Mucosa of rectum (tissue), 2 donors: ENCODE data around the gene TM4SF5.

ENCODE experiments used
- H3K27ac ChIP-seq, 2 donors: one replicate each; pipeline ENCODE4 v1.7.0; 2013; ENCODE audit warnings: inconsistent platforms in 2 of 2, low read depth in 2 of 2, low read length in 2 of 2
- H3K27me3 ChIP-seq, 2 donors: one replicate each; pipeline ENCODE4 v1.7.0; 2013; ENCODE audit warnings: low read length in 2 of 2; ENCODE audit not compliant: control insufficient read depth in 2 of 2, insufficient read depth in 2 of 2
- H3K36me3 ChIP-seq, 2 donors: one replicate each; pipeline ENCODE4 v1.7.0; 2013; ENCODE audit warnings: low read length in 2 of 2; ENCODE audit not compliant: control insufficient read depth in 2 of 2, insufficient read depth in 2 of 2
- H3K4me1 ChIP-seq, 2 donors: one replicate each; pipeline ENCODE4 v1.7.0; 2013; ENCODE audit warnings: low read length in 2 of 2, mild to moderate bottlenecking in 1 of 2; ENCODE audit not compliant: control insufficient read depth in 2 of 2, insufficient read depth in 2 of 2
- H3K4me3 ChIP-seq, 2 donors: one replicate each; pipeline ENCODE4 v1.7.0; 2013; ENCODE audit warnings: low read length in 2 of 2
- H3K9ac ChIP-seq, 2 donors: one replicate each; pipeline ENCODE4 v1.7.0; 2013; ENCODE audit warnings: low read length in 2 of 2, low read depth in 1 of 2, mild to moderate bottlenecking in 1 of 2
- H3K9me3 ChIP-seq, 2 donors: one replicate each; pipeline ENCODE4 v1.7.0; 2013; ENCODE audit warnings: low read length in 2 of 2; ENCODE audit not compliant: control insufficient read depth in 2 of 2
- donor health status: healthy.
- donor health status: Normal muscosa, but diverticular disease.

TM4SF5 gene

GRCh38 chr17:4744999-4745969 lies 26.4 kb upstream of the TM4SF5 start:
- H3K4me3 ChIP-seq = no peak overlapping the region
- H3K9me3 ChIP-seq = no peaks in the 10 kb centered on the region
- peaks cover 0 to 6% of the 10 kb centered on the region in 2 donors for H3K4me1 ChIP-seq
- no peak overlapping the region for H3K9ac ChIP-seq
- H3K27ac ChIP-seq = no peak overlapping the region
- H3K36me3 ChIP-seq = no peaks in the 10 kb centered on the region
- peaks cover 0 to 5% of the 10 kb centered on the region in 2 donors for H3K27me3 ChIP-seq

DNA sequence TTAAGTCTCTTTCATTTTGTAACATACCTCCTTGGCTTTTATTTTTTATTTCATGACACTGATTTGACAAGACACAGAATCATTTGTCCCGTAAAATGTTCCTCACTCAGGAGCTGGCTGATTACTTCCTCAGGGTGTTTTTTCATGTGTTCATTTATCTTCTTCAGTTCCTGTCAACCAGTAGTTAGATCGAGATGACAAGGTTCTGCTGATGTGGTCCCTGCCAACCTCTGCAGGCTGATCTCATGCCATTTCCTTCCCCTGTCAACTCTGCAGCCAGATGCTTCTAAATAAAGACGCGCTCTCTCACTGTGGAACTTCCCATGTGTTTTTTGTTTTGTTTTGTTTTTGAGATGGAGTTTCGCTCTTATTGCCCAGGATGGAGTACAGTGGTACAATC lies 23.8 kb upstream of the TM4SF5 start:
- Histone ChIP-seq H3K9me3 (no peaks in the 10 kb centered on the region), H3K36me3 (no peaks in the 10 kb centered on the region), H3K9ac (no peak overlapping the region), H3K4me1 (peaks cover 0 to 6% of the 10 kb centered on the region in 2 donors), H3K27ac (no peak overlapping the region), H3K27me3 (peaks cover 0 to 5% of the 10 kb centered on the region in 2 donors), H3K4me3 (no peak overlapping the region)

DNA sequence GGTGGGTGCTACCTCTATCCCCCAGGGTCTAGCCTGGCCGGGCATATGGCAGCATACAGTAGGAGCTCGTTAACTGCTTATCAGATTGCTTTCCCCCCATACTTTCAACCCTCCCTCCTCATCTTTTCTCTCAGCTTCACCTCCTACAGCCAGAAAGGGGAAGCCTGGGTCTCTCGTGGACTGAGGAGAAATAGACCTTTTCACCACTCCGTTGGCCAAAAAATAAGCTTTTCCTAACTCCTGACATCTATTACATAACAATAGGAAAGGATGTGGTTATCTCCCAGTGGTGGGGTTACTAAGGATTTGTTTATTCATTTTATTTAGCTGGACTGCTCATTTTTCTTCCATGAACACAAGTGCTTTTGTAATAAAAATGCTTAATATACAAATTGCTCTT lies 23.0 kb upstream of the TM4SF5 start:
- H3K4me1 ChIP-seq = peaks cover 0 to 6% of the 10 kb centered on the region in 2 donors
- H3K36me3 ChIP-seq = no peaks in the 10 kb centered on the region
- peaks cover 2 to 5% of the 10 kb centered on the region in 2 donors for H3K27me3 ChIP-seq
- H3K4me3 ChIP-seq = no peak overlapping the region
- H3K9ac ChIP-seq = no peak overlapping the region
- H3K9me3 ChIP-seq = no peaks in the 10 kb centered on the region
- H3K27ac ChIP-seq = no peak overlapping the region

- Histone ChIP-seq H3K27me3 (peaks cover 0 to 5% of the 10 kb centered on the region in 2 donors), H3K27ac (no peak overlapping the region), H3K4me3 (no peak overlapping the region), H3K4me1 (no peaks in the 10 kb centered on the region), H3K36me3 (no peaks in the 10 kb centered on the region), H3K9me3 (no peaks in the 10 kb centered on the region), H3K9ac (no peak overlapping the region)
These were observed 21.1 kb upstream of the TM4SF5 start for GRCh38 chr17:4750606-4751005.

DNA sequence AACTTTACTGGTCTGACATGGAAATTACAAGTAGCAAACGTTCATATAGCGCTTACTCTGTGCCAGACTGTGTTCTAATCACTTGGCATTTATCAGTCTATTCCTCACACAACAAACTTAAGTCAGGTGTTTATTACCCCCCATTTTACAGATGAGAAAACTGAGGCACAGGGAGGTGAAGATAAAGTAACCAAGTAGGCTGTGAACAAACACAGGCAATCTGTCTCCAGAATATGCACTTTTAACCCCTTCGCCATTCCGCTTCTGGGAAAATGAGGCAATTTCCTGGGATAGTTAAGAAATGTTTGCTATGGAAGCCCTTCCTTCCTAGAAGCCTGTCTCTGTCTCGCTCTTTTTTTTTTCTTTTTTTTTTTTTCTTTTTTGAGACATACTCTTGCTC lies 19.8 kb upstream of the TM4SF5 start:
- peaks cover 0 to 5% of the 10 kb centered on the region in 2 donors for H3K27me3 ChIP-seq
- H3K27ac ChIP-seq = no peak overlapping the region
- no peak overlapping the region for H3K9ac ChIP-seq
- H3K36me3 ChIP-seq = no peaks in the 10 kb centered on the region
- H3K4me1 ChIP-seq = no peaks in the 10 kb centered on the region
- H3K9me3 ChIP-seq = no peaks in the 10 kb centered on the region
- no peak overlapping the region for H3K4me3 ChIP-seq

DNA sequence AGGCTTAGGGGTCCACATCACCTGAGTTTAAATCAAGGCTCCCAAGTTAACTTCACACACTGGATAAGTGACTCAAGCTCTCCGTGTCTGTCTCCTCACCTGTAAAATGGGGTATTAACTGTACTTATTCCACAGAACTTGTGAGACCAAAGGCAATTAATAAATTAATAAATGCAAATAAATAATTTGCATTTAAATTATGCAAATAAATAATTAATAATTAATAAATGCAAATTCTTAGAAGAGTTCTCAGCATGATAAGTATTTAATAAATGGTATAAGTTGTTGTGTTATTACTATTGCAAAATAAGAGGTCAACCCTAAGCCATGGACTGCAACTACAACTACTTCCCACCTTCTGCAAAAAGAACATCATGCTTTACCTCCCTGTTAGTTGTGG lies 18.3 kb upstream of the TM4SF5 start:
- Histone ChIP-seq H3K9ac (no peak overlapping the region), H3K4me3 (no peak overlapping the region), H3K36me3 (no peaks in the 10 kb centered on the region), H3K27me3 (peaks cover 0 to 5% of the 10 kb centered on the region in 2 donors), H3K9me3 (no peaks in the 10 kb centered on the region), H3K4me1 (no peaks in the 10 kb centered on the region), H3K27ac (no peak overlapping the region)

GRCh38 chr17:4759776-4760236 lies 11.9 kb upstream of the TM4SF5 start:
- Histone ChIP-seq H3K4me3 (no peak overlapping the region), H3K27me3 (no peaks in the 10 kb centered on the region), H3K4me1 (no peaks in the 10 kb centered on the region), H3K9ac (no peak overlapping the region), H3K27ac (no peak overlapping the region), H3K36me3 (no peaks in the 10 kb centered on the region), H3K9me3 (no peaks in the 10 kb centered on the region)

- no peak overlapping the region for H3K4me3 ChIP-seq
- no peak overlapping the region for H3K9ac ChIP-seq
- H3K36me3 ChIP-seq = no peaks in the 10 kb centered on the region
- H3K27me3 ChIP-seq = no peaks in the 10 kb centered on the region
- no peaks in the 10 kb centered on the region for H3K9me3 ChIP-seq
- H3K27ac ChIP-seq = peak overlapping the region in 1 of 2 donors; percentile 56
- no peaks in the 10 kb centered on the region for H3K4me1 ChIP-seq
These were observed 7.1 kb upstream of the TM4SF5 start for GRCh38 chr17:4764595-4764994.

DNA sequence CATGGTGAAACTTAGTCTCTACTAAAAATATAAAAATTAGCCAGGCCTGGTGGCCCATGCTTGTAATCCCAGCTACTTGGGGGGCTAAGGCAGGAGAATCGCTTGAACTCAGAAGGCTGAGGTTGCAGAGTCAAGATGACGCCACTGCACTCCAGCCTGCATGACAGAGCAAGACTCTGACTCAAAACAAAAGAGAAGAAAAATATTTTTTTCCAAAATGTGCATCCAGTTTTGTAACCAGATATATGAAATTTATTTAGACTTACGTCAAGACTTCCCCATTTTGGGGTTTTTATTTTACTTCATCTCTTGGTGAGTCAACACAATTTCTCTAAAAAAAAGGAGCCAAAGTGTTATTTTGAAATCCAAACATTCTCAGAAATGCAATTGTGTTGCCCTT lies 5.5 kb upstream of the TM4SF5 start:
- Histone ChIP-seq H3K36me3 (no peaks in the 10 kb centered on the region), H3K27me3 (no peaks in the 10 kb centered on the region), H3K9ac (no peak overlapping the region), H3K4me1 (peaks cover 0 to under 1% of the 10 kb centered on the region in 2 donors), H3K4me3 (no peak overlapping the region), H3K27ac (peak overlapping the region; percentile 43 to 47), H3K9me3 (no peaks in the 10 kb centered on the region)

GRCh38 chr17:4766723-4767122 lies 5.0 kb upstream of the TM4SF5 start:
- Histone ChIP-seq H3K9ac (no peak overlapping the region), H3K4me1 (peaks cover 4 to 5% of the 10 kb centered on the region in 2 donors), H3K4me3 (no peak overlapping the region), H3K36me3 (no peaks in the 10 kb centered on the region), H3K27me3 (no peaks in the 10 kb centered on the region), H3K27ac (peak overlapping the region; percentile 43 to 47), H3K9me3 (no peaks in the 10 kb centered on the region)
